GM12873 (cell line): ENCODE data around the gene LINC00305.

Experiments used
- TF ChIP-seq, protein P1 (sequence below): IDR thresholded peaks from 2 replicates; pipeline ENCODE4 v1.5.1; 2012; ENCODE audit warnings: low read depth, mild to moderate bottlenecking, moderate library complexity, low read length, control low read depth; ENCODE audit not compliant: insufficient read depth; ENCODE audit errors: missing control alignments

The LINC00305 gene

DNA sequence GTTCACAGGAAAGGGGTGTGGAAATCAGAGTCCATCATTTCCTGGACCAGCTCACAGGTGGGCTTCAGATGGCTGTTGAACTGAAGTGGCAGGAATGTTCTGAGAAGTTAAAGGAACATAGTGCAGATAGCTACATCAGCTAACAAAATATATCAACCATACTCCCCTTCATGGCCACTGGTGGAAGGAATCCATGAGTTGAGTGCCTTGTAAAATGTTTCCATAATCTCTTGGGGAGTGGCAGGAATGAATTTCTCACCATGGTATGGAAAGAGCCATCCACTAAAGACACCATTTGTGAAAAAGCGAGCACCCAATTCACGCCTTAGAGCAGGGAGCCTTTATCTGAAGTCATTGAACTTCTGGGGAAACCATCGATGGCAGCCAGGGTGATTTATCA is at the start of gene LINC00305:
TSS of gene LINC00305 (minus strand) at position 101 of the 400 bp plus-strand sequence.
- TF ChIP-seq, protein P1, sequence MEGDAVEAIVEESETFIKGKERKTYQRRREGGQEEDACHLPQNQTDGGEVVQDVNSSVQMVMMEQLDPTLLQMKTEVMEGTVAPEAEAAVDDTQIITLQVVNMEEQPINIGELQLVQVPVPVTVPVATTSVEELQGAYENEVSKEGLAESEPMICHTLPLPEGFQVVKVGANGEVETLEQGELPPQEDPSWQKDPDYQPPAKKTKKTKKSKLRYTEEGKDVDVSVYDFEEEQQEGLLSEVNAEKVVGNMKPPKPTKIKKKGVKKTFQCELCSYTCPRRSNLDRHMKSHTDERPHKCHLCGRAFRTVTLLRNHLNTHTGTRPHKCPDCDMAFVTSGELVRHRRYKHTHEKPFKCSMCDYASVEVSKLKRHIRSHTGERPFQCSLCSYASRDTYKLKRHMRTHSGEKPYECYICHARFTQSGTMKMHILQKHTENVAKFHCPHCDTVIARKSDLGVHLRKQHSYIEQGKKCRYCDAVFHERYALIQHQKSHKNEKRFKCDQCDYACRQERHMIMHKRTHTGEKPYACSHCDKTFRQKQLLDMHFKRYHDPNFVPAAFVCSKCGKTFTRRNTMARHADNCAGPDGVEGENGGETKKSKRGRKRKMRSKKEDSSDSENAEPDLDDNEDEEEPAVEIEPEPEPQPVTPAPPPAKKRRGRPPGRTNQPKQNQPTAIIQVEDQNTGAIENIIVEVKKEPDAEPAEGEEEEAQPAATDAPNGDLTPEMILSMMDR = no peak

DNA sequence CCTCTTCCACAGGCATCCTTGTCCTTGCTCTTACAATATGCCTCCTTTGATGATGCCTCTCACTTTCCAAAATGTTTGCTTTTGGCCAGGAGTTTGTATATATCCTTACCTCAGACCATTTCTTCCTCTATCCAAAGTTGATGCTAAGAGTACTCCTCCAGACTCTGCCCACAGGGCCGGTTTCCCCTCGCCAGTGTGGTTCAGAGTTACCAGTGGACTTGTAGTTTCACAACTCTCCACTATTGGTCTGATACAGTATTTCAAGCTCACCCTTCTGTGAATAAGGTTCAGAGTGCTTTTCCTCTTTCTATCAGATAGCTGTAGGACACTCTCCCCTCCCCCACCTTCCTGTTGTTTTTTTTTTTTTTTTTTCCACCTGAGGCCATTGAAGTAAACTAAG is 42.2 kb upstream of the LINC00305 start:
- TF ChIP-seq, protein P1 = no peak

DNA sequence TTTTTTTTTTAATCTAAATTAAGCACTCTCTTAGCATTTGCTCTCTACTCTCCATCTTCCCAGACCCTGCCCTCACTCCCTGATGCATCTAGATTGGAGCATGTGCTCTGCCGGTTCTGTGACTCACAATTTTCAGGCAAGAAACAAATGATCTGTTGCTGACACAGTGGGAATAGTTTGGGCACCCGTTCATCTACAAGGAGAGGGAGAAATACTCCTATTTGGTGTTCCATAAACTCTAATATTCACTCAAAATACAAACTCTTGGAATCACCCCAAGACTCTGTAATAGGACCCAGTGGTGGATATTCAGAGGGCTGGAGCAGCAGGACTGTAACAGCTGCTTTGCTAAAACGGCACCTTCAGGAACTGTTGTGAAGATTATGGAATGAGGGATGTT is 37.1 kb upstream of the LINC00305 start:
- TF ChIP-seq, protein P1 = no peak

DNA sequence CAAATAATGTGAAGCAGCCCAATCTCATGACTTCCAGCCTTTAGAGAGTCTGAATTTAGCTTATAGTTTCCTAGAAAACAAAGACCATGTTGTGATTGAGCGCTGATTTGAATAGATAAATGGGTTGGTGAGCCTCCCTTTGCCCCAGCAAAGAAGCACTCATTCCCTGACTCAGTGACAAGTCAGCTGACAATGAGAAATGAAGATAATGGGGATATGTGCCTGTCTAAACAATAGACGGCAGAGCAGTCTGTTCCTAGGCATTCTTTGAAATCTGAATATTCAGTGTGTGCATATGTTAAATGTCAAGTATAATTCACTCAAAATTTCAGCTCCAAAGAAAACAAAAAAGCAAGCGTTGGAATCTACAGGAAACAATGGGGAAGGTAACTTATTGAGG is 34.8 kb upstream of the LINC00305 start:
- TF ChIP-seq, protein P1 = no peak

DNA sequence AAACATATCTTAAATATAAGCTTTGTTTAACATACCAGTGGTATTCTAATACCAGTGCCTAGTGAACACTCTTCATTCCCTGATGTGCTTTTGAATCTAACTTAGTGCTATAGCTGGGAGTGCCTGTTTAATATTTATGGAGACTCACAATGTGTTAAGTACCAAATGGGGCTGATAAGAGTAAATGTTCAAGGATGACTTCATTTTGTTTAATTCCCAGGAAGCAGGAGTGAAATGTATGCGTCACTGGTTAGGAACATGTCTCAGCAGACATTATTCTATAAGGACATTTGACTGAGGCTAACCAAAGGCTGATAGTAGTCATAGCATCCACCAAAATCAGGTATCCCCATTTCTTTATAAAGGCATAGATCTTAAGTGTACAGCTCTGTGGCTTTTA is 31.7 kb upstream of the LINC00305 start:
- TF ChIP-seq, protein P1 = no peak

DNA sequence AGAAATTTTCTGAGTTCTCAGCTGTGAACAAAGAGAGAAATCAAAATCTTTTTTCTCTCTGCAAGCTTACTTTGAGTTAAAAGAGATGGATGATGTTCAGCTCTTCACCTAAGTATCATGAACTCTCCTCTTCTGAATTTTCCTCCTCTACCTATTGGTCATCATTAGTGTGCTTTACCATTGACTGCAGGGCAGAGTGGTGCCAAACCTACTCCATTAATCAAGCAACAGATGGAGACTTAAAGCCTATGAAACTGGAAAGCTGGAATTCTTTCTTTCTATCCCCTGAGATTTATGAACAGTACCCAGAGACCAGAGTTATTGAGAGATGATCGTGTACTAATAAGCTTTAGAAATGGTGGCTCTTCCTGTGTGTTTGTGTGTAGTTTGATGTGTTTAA is 31.3 kb upstream of the LINC00305 start:
- TF ChIP-seq, protein P1 = no peak

DNA sequence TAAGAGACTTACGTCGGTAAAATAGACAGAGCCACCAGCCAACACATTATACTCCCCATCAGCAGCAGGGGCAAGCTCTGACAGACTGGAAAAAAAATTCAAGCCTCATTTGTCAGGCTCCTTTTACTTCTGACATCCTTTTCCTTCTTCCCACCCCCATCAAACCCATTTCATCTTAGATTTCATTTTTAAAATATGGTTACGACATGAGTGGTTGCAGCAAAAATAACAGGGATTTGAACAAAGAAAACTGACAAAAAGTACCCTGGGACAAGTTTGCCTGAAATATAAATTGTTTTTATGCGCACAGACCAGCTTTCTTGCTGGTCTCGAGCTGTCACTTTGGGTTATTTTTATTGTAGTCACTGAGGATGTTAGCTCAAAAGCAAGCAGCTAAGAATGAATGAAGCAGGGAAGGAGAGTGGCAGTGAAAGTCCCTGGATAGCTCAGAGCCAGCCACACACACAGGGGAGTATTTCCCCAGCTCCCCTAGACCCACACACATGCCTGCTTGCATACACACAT is 30.7 kb upstream of the LINC00305 start:
- TF ChIP-seq, protein P1 = no peak
